Measurements from ENCODE around the gene UBQLN4.

DNA sequence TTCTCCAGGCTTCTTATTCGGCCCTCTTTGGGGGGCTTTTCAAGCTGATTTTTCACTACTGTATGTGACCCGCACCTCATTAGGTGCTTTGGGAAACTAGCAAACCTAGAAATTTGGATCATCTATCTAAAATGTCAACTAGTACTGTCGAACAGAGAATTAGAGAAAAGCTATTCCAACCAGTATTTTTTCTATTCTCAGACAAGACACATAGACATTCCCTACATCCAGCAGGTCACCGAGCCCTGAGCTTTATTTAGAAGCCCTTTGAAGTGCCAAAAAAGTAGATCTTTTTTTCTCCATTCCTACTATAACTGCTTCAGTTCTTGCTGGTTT, 32.5 kb downstream of the UBQLN4 start:
- TF ChIP-seq, protein P1, sequence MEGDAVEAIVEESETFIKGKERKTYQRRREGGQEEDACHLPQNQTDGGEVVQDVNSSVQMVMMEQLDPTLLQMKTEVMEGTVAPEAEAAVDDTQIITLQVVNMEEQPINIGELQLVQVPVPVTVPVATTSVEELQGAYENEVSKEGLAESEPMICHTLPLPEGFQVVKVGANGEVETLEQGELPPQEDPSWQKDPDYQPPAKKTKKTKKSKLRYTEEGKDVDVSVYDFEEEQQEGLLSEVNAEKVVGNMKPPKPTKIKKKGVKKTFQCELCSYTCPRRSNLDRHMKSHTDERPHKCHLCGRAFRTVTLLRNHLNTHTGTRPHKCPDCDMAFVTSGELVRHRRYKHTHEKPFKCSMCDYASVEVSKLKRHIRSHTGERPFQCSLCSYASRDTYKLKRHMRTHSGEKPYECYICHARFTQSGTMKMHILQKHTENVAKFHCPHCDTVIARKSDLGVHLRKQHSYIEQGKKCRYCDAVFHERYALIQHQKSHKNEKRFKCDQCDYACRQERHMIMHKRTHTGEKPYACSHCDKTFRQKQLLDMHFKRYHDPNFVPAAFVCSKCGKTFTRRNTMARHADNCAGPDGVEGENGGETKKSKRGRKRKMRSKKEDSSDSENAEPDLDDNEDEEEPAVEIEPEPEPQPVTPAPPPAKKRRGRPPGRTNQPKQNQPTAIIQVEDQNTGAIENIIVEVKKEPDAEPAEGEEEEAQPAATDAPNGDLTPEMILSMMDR (IDR thresholded peaks at IDR 0.05; ENCODE audit: borderline replicate concordance, extremely low read depth, low read length, poor library complexity, severe bottlenecking) = no peak
- TF ChIP-seq EZH2 (IDR thresholded peaks at IDR 0.05; ENCODE audit: borderline replicate concordance, low read depth, low read length, severe bottlenecking) = no peak

Data from DND-41 (cell line).